ENCODE results near the gene XRCC6.

GRCh38 chr22:41684194-41684593 lies 63.1 kb downstream of the XRCC6 start:
- TF ChIP-seq, protein P1, sequence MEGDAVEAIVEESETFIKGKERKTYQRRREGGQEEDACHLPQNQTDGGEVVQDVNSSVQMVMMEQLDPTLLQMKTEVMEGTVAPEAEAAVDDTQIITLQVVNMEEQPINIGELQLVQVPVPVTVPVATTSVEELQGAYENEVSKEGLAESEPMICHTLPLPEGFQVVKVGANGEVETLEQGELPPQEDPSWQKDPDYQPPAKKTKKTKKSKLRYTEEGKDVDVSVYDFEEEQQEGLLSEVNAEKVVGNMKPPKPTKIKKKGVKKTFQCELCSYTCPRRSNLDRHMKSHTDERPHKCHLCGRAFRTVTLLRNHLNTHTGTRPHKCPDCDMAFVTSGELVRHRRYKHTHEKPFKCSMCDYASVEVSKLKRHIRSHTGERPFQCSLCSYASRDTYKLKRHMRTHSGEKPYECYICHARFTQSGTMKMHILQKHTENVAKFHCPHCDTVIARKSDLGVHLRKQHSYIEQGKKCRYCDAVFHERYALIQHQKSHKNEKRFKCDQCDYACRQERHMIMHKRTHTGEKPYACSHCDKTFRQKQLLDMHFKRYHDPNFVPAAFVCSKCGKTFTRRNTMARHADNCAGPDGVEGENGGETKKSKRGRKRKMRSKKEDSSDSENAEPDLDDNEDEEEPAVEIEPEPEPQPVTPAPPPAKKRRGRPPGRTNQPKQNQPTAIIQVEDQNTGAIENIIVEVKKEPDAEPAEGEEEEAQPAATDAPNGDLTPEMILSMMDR (IDR thresholded peaks at IDR 0.05 in 2 of 3, conservative IDR thresholded peaks at IDR 0.05 in 1 of 3; ENCODE audit: borderline replicate concordance in 1 of 3, insufficient read depth in 1 of 3, low read depth in 2 of 3, low read length in 2 of 3) = no peak
- TF ChIP-seq, protein P2, sequence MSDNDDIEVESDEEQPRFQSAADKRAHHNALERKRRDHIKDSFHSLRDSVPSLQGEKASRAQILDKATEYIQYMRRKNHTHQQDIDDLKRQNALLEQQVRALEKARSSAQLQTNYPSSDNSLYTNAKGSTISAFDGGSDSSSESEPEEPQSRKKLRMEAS (IDR thresholded peaks at IDR 0.05) = no peak
- TF ChIP-seq RAD21 (IDR thresholded peaks at IDR 0.05; ENCODE audit: low read depth) (no peak), CEBPB (IDR thresholded peaks at IDR 0.05; ENCODE audit: low read depth) (no peak), EZH2 (IDR thresholded peaks at IDR 0.05) (no peak), SRF (IDR thresholded peaks at IDR 0.05; ENCODE audit: low read depth) (no peak), POLR2A (IDR thresholded peaks at IDR 0.05; ENCODE audit: borderline replicate concordance, extremely low read depth, insufficient read depth, insufficient read length) (no peak), ATF3 (IDR thresholded peaks at IDR 0.05) (no peak)
